ENCODE results near the gene PLCB3.

DNA sequence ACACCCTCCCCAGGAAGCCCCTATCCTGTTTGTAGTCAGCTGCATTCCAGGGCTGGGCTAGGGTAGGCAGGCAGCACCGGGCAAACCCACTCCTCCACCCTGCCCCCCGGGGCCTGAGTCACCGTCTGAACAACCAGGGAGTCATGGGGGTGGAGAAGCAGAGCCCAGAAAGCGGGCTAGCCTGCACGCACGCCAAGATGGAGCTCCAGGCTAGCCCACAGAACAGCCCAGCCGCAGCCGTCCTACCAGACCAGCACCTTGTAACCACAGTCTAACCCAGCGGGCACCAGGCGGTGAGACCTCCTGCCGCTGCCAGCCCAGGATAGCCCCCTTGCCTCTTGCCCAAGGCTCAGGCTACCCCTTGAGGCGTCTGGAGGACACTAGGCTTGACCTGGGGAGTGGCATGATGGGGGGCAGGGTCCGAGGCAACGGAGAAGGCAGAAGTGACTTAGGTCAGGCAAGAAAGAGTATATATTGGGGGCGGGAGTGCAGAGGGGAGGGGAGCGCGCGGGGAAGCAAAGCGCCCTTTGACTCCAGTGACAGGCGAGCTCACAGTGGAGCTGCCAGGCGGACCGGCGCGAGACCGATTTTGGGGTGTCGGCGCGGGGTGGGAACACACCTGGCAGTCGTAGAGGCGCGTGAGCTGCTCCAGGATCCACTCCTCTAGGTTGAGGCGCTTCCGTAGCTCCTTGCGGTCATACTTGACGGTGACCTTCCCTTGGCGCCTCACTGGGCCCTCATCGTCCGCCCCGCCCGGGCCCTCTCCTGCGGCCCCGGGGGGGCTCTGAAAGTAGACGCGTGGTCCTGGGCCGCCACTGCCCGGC, 5.3 kb upstream of the PLCB3 start:
- no peak for TF ChIP-seq EP300 (IDR thresholded peaks at IDR 0.05)
- TF ChIP-seq POLR2AphosphoS5 (IDR thresholded peaks at IDR 0.05), result peak in 2 of 4 donors; percentile 33 to 59

Data from sigmoid colon (tissue), 4 donors.